ENCODE data around the gene ZDHHC14.
"Not testable (repeated sequence)": the region's sequence is repeated elsewhere in the genome, so short reads cannot be mapped to it uniquely, and the experiment has no call there.

Gene ZDHHC14

GRCh38 chr6:157557559-157557958 lies 176.6 kb downstream of the ZDHHC14 start:
- DNase-seq = no peak

- no peak for DNase-seq
These were observed 177.1 kb downstream of the ZDHHC14 start for GRCh38 chr6:157558049-157558448.

GRCh38 chr6:157558487-157559200 lies 177.7 kb downstream of the ZDHHC14 start:
- DNase-seq = no peak

- DNase-seq = no peak
These were observed 178.3 kb downstream of the ZDHHC14 start for GRCh38 chr6:157559201-157559756.

- DNase-seq = not testable (repeated sequence)
These were observed 179.1 kb downstream of the ZDHHC14 start for GRCh38 chr6:157560063-157560462.

GRCh38 chr6:157560691-157561413 lies 179.9 kb downstream of the ZDHHC14 start:
- no peak for DNase-seq

- no peak for DNase-seq
These were observed 180.4 kb downstream of the ZDHHC14 start for GRCh38 chr6:157561414-157561790.

GRCh38 chr6:157561929-157562810 lies 181.2 kb downstream of the ZDHHC14 start:
- no peak for DNase-seq

GRCh38 chr6:157562997-157563396 lies 182.0 kb downstream of the ZDHHC14 start:
- no peak for DNase-seq

- DNase-seq = no peak
These were observed 182.8 kb downstream of the ZDHHC14 start for GRCh38 chr6:157563611-157564284.

GRCh38 chr6:157568702-157569101 lies 187.7 kb downstream of the ZDHHC14 start:
- no peak for DNase-seq

GRCh38 chr6:157569543-157569942 lies 188.6 kb downstream of the ZDHHC14 start:
- no peak for DNase-seq

- DNase-seq = no peak
These were observed 189.1 kb downstream of the ZDHHC14 start for GRCh38 chr6:157570104-157570503.

- no peak for DNase-seq
These were observed 189.8 kb downstream of the ZDHHC14 start for GRCh38 chr6:157570752-157571151.

- no peak for DNase-seq
These were observed 190.3 kb downstream of the ZDHHC14 start for GRCh38 chr6:157571269-157571668.

GRCh38 chr6:157571950-157572349 lies 191.0 kb downstream of the ZDHHC14 start:
- no peak for DNase-seq

- no peak for DNase-seq
These were observed 193.9 kb downstream of the ZDHHC14 start for GRCh38 chr6:157574851-157575424.

- no peak for DNase-seq
These were observed 194.6 kb downstream of the ZDHHC14 start for GRCh38 chr6:157575436-157576145.

- not testable (repeated sequence) for DNase-seq
These were observed 196.0 kb downstream of the ZDHHC14 start for GRCh38 chr6:157576991-157577390.

- DNase-seq = not testable (repeated sequence)
These were observed 197.5 kb downstream of the ZDHHC14 start for GRCh38 chr6:157578527-157578926.

GRCh38 chr6:157579467-157580031 lies 198.6 kb downstream of the ZDHHC14 start:
- no peak for DNase-seq
